Adrenal gland (tissue), 5 donors: ENCODE measurements around the gene ABHD16A.

Experiments used
- CTCF ChIP-seq, 6 experiments: fragments of 450-650 bp in 4 of 6; fragments of 200-600 bp in 2 of 6; sonication (generic) in 1 of 6; IDR thresholded peaks; 1 replicate in 5 of 6; 2 replicates in 1 of 6; pipeline versions ENCODE4 v1.5.1 to v1.8.0; 2016 to 2021; ENCODE audit warnings: antibody characterized with exemption in 6 of 6, mild to moderate bottlenecking in 2 of 6, moderate library complexity in 1 of 6
- POLR2A ChIP-seq, 2 donors: fragments of 450-650 bp; IDR thresholded peaks; one replicate each; pipeline ENCODE4 v1.6.1; 2017; ENCODE audit warnings: antibody characterized with exemption in 2 of 2, mild to moderate bottlenecking in 2 of 2, moderate library complexity in 1 of 2
- donor health status: DM: no; HTN: no; CAD: no.

GRCh38 chr6:31663961-31664789 is 38.9 kb downstream of the ABHD16A start:
- no peak for TF ChIP-seq POLR2A (IDR thresholded peaks at IDR 0.05)
- TF ChIP-seq CTCF (IDR thresholded peaks at IDR 0.05) = no peak
